HG03565 (cell line): ENCODE data around the gene FABP7.

ENCODE experiments used
- ATAC-seq: cut with Tn5 transposase; IDR thresholded peaks from one replicate; pipeline ENCODE4 v1.9.1; 2021; ENCODE audit warnings: mild to moderate bottlenecking, moderate library complexity; ENCODE audit not compliant: unreplicated experiment

Gene FABP7

GRCh38 chr6:122792766-122793165 lies 13.2 kb downstream of the FABP7 start:
- no peak for ATAC-seq

GRCh38 chr6:122797537-122797936 lies 18.0 kb downstream of the FABP7 start:
- ATAC-seq, result no peak

- ATAC-seq, result peak; percentile 96
Measured at GRCh38 chr6:122798099-122798641, 18.7 kb downstream of the FABP7 start.

GRCh38 chr6:122799140-122799745 lies 19.7 kb downstream of the FABP7 start:
- no peak for ATAC-seq

GRCh38 chr6:122799916-122800686 lies 20.6 kb downstream of the FABP7 start:
- ATAC-seq, result no peak

GRCh38 chr6:122800906-122801305 lies 21.4 kb downstream of the FABP7 start:
- ATAC-seq, result no peak

- ATAC-seq, result no peak
Measured at GRCh38 chr6:122801397-122801796, 21.9 kb downstream of the FABP7 start.

- no peak for ATAC-seq
Measured at GRCh38 chr6:122803171-122803661, 23.7 kb downstream of the FABP7 start.

- ATAC-seq, result no peak
Measured at GRCh38 chr6:122804962-122805485, 25.5 kb downstream of the FABP7 start.

- ATAC-seq, result no peak
Measured at GRCh38 chr6:122806291-122806690, 26.8 kb downstream of the FABP7 start.

- no peak for ATAC-seq
Measured at GRCh38 chr6:122808121-122808885, 28.8 kb downstream of the FABP7 start.

- ATAC-seq, result no peak
Measured at GRCh38 chr6:122809001-122809400, 29.5 kb downstream of the FABP7 start.

- no peak for ATAC-seq
Measured at GRCh38 chr6:122809691-122810090, 30.2 kb downstream of the FABP7 start.

- no peak for ATAC-seq
Measured at GRCh38 chr6:122810189-122810588, 30.7 kb downstream of the FABP7 start.

- ATAC-seq, result no peak
Measured at GRCh38 chr6:122817358-122817757, 37.8 kb downstream of the FABP7 start.

GRCh38 chr6:122817766-122818165 lies 38.2 kb downstream of the FABP7 start:
- no peak for ATAC-seq

GRCh38 chr6:122818866-122819265 lies 39.4 kb downstream of the FABP7 start:
- ATAC-seq, result no peak

GRCh38 chr6:122821095-122821494 lies 41.6 kb downstream of the FABP7 start:
- ATAC-seq, result no peak

GRCh38 chr6:122825163-122825562 lies 45.6 kb downstream of the FABP7 start:
- no peak for ATAC-seq

- no peak for ATAC-seq
Measured at GRCh38 chr6:122829456-122829855, 49.9 kb downstream of the FABP7 start.

GRCh38 chr6:122831511-122831910 lies 52.0 kb downstream of the FABP7 start:
- ATAC-seq, result no peak
